Measurements from ENCODE around the gene CENPP.

CENPP gene

GRCh38 chr9:92603990-92604389 lies 278.2 kb downstream of the CENPP start:
- no peak overlapping the region for H3K4me3 ChIP-seq (ENCODE audit: low read depth, low read length)
- DNase-seq (ENCODE audit: low read depth) = no peak
- TF ChIP-seq MAX (IDR thresholded peaks at IDR 0.05; ENCODE audit: low read depth, low read length) = no peak
- no peak for TF ChIP-seq CTCF (IDR thresholded peaks at IDR 0.05; ENCODE audit: low read depth, low read length)
- no peak for TF ChIP-seq MYC (IDR thresholded peaks at IDR 0.05; ENCODE audit: low read depth, low read length)
- no peak for TF ChIP-seq POLR2A (IDR thresholded peaks at IDR 0.05; ENCODE audit: extremely low read depth, insufficient read length)

- H3K4me3 ChIP-seq (ENCODE audit: low read depth, low read length) = no peak overlapping the region
- no peak for TF ChIP-seq POLR2A (IDR thresholded peaks at IDR 0.05; ENCODE audit: extremely low read depth, insufficient read length)
- TF ChIP-seq MAX (IDR thresholded peaks at IDR 0.05; ENCODE audit: low read depth, low read length) = no peak
- TF ChIP-seq MYC (IDR thresholded peaks at IDR 0.05; ENCODE audit: low read depth, low read length) = no peak
- TF ChIP-seq CTCF (IDR thresholded peaks at IDR 0.05; ENCODE audit: low read depth, low read length) = no peak
Measured at GRCh38 chr9:92605224-92605623, 279.5 kb downstream of the CENPP start.

GRCh38 chr9:92607088-92607487 lies 281.3 kb downstream of the CENPP start:
- DNase-seq (ENCODE audit: low read depth) = no peak
- no peak overlapping the region for H3K4me3 ChIP-seq (ENCODE audit: low read depth, low read length)

More at GRCh38 chr9:92605224-92605623, 279.5 kb downstream of the CENPP start:
- DNase-seq (ENCODE audit: low read depth) = no peak

GRCh38 chr9:92607773-92608172 lies 282.0 kb downstream of the CENPP start:
- no peak overlapping the region for H3K4me3 ChIP-seq (ENCODE audit: low read depth, low read length)
- no peak for TF ChIP-seq MAX (IDR thresholded peaks at IDR 0.05; ENCODE audit: low read depth, low read length)
- no peak for TF ChIP-seq MYC (IDR thresholded peaks at IDR 0.05; ENCODE audit: low read depth, low read length)
- no peak for DNase-seq (ENCODE audit: low read depth)

More at GRCh38 chr9:92607088-92607487, 281.3 kb downstream of the CENPP start:
- no peak for TF ChIP-seq CTCF (IDR thresholded peaks at IDR 0.05; ENCODE audit: low read depth, low read length)
- no peak for TF ChIP-seq MYC (IDR thresholded peaks at IDR 0.05; ENCODE audit: low read depth, low read length)
- no peak for TF ChIP-seq MAX (IDR thresholded peaks at IDR 0.05; ENCODE audit: low read depth, low read length)
- TF ChIP-seq POLR2A (IDR thresholded peaks at IDR 0.05; ENCODE audit: extremely low read depth, insufficient read length) = no peak

- no peak for DNase-seq (ENCODE audit: low read depth)
- TF ChIP-seq CTCF (IDR thresholded peaks at IDR 0.05; ENCODE audit: low read depth, low read length) (no peak), MAX (IDR thresholded peaks at IDR 0.05; ENCODE audit: low read depth, low read length) (no peak)
- H3K4me3 ChIP-seq (ENCODE audit: low read depth, low read length) = no peak overlapping the region
Measured at GRCh38 chr9:92608241-92608908, 282.6 kb downstream of the CENPP start.

GRCh38 chr9:92608909-92609445 lies 283.2 kb downstream of the CENPP start:
- DNase-seq (ENCODE audit: low read depth) = peak; percentile 9
- TF ChIP-seq MYC (IDR thresholded peaks at IDR 0.05; ENCODE audit: low read depth, low read length) (no peak), CTCF (IDR thresholded peaks at IDR 0.05; ENCODE audit: low read depth, low read length) (no peak), POLR2A (IDR thresholded peaks at IDR 0.05; ENCODE audit: extremely low read depth, insufficient read length) (no peak), MAX (IDR thresholded peaks at IDR 0.05; ENCODE audit: low read depth, low read length) (no peak)
- no peak overlapping the region for H3K4me3 ChIP-seq (ENCODE audit: low read depth, low read length)

Measured in NB4 (cell line).